Testis (tissue), 2 donors: ENCODE results near the gene DCDC2C.

Experiments
- POLR2A ChIP-seq: fragments of 450-650 bp; IDR thresholded peaks from one replicate; pipeline ENCODE4 v1.6.1; 2017; ENCODE audit warnings: antibody characterized with exemption, mild to moderate bottlenecking, moderate library complexity
- TF ChIP-seq, protein P1 (sequence below), 3 experiments: fragments of 450-650 bp in 2 of 3; fragments of 200-600 bp in 1 of 3; sonication (generic) in 1 of 3; IDR thresholded peaks; one replicate each; pipeline ENCODE4 v1.5.1; 2016 to 2019; ENCODE audit warnings: antibody characterized with exemption in 3 of 3, mild to moderate bottlenecking in 2 of 3, moderate library complexity in 1 of 3

DNA sequence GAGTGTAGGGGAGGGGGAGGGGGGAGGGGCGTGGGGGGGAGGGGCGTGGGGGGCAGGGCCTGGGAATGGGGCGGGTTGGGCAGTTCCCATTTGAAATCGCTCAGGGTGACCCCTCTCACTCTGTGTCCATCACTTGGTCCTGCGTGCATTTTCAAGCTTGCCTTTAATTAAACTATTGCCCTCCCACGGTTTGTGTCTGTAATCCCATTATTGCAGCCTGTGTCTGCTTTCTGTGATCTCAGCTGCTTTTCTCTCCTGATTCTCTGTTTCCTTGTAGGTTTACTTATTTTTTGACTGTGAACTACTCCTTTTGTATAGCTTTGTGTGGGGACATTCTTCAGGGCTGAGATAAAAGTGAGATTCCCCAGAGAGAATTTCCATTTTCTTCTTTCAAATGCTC, 1.3 kb downstream of the DCDC2C start:
- TF ChIP-seq, protein P1, sequence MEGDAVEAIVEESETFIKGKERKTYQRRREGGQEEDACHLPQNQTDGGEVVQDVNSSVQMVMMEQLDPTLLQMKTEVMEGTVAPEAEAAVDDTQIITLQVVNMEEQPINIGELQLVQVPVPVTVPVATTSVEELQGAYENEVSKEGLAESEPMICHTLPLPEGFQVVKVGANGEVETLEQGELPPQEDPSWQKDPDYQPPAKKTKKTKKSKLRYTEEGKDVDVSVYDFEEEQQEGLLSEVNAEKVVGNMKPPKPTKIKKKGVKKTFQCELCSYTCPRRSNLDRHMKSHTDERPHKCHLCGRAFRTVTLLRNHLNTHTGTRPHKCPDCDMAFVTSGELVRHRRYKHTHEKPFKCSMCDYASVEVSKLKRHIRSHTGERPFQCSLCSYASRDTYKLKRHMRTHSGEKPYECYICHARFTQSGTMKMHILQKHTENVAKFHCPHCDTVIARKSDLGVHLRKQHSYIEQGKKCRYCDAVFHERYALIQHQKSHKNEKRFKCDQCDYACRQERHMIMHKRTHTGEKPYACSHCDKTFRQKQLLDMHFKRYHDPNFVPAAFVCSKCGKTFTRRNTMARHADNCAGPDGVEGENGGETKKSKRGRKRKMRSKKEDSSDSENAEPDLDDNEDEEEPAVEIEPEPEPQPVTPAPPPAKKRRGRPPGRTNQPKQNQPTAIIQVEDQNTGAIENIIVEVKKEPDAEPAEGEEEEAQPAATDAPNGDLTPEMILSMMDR (IDR thresholded peaks at IDR 0.05): no peak
- TF ChIP-seq POLR2A: no peak
